ENCODE results near the gene BMPER.

Gene BMPER

GRCh38 chr7:34096198-34096651, 190.9 kb downstream of the BMPER start:
- DNase-seq (ENCODE audit: low spot score), result no peak

GRCh38 chr7:34096777-34097176, 191.4 kb downstream of the BMPER start:
- no peak for DNase-seq (ENCODE audit: low spot score)

- no peak for DNase-seq (ENCODE audit: low spot score)
Observed at GRCh38 chr7:34100661-34101060, 195.3 kb downstream of the BMPER start.

- no peak for DNase-seq (ENCODE audit: low spot score)
Observed at GRCh38 chr7:34104115-34104514, 198.8 kb downstream of the BMPER start.

GRCh38 chr7:34104992-34105391, 199.7 kb downstream of the BMPER start:
- no peak for DNase-seq (ENCODE audit: low spot score)

- no peak for DNase-seq (ENCODE audit: low spot score)
Observed at GRCh38 chr7:34107276-34107675, 201.9 kb downstream of the BMPER start.

GRCh38 chr7:34108165-34108564, 202.8 kb downstream of the BMPER start:
- no peak for DNase-seq (ENCODE audit: low spot score)

- DNase-seq (ENCODE audit: low spot score), result no peak
Observed at GRCh38 chr7:34109936-34110780, 204.8 kb downstream of the BMPER start.

- no peak for DNase-seq (ENCODE audit: low spot score)
Observed at GRCh38 chr7:34111031-34111430, 205.7 kb downstream of the BMPER start.

- DNase-seq (ENCODE audit: low spot score), result no peak
Observed at GRCh38 chr7:34115503-34115902, 210.2 kb downstream of the BMPER start.

GRCh38 chr7:34117573-34117972, 212.2 kb downstream of the BMPER start:
- DNase-seq (ENCODE audit: low spot score), result no peak

- DNase-seq (ENCODE audit: low spot score), result no peak
Observed at GRCh38 chr7:34121366-34121765, 216.0 kb downstream of the BMPER start.

- DNase-seq (ENCODE audit: low spot score), result no peak
Observed at GRCh38 chr7:34123316-34123715, 218.0 kb downstream of the BMPER start.

- DNase-seq (ENCODE audit: low spot score), result no peak
Observed at GRCh38 chr7:34124765-34125164, 219.4 kb downstream of the BMPER start.

GRCh38 chr7:34128762-34129161, 223.4 kb downstream of the BMPER start:
- DNase-seq (ENCODE audit: low spot score), result no peak

- DNase-seq (ENCODE audit: low spot score), result no peak
Observed at GRCh38 chr7:34130558-34131295, 225.4 kb downstream of the BMPER start.

- no peak for DNase-seq (ENCODE audit: low spot score)
Observed at GRCh38 chr7:34131371-34131770, 226.0 kb downstream of the BMPER start.

- no peak for DNase-seq (ENCODE audit: low spot score)
Observed at GRCh38 chr7:34133356-34133982, 228.1 kb downstream of the BMPER start.

GRCh38 chr7:34133983-34134782, 228.8 kb downstream of the BMPER start:
- no peak for DNase-seq (ENCODE audit: low spot score)

- DNase-seq (ENCODE audit: low spot score), result no peak
Observed at GRCh38 chr7:34135924-34136323, 230.6 kb downstream of the BMPER start.

GRCh38 chr7:34136698-34137097, 231.4 kb downstream of the BMPER start:
- DNase-seq (ENCODE audit: low spot score), result no peak

GRCh38 chr7:34137176-34137575, 231.8 kb downstream of the BMPER start:
- no peak for DNase-seq (ENCODE audit: low spot score)

Measured in hematopoietic multipotent progenitor cell treated with erythropoietin and hydrocortisone succinate and interleukin-3 and kit ligand, for 15 days (in vitro differentiated cells).